ENCODE data around the gene HACD3.

GRCh38 chr15:65569728-65570127 is 39.5 kb downstream of the HACD3 start:
- no peak for TF ChIP-seq EZH2 (IDR thresholded peaks at IDR 0.05; ENCODE audit: low read length, missing control alignments)
- TF ChIP-seq CTCF (conservative IDR thresholded peaks at IDR 0.05 in 1 of 2, IDR thresholded peaks at IDR 0.05 in 1 of 2; ENCODE audit: low read depth in 1 of 2, low read length in 2 of 2) = no peak
